Urinary bladder (tissue), 4 donors: ENCODE measurements around the gene HERPUD2. TPM values are rescaled to one million over a fixed set of nuclear protein-coding genes. Genes with fewer than 3 reads are reported as not detected.
"Not testable (repeated sequence)": the region's sequence is repeated elsewhere in the genome, so short reads cannot be mapped to it uniquely, and the experiment has no call there.

Experiments used
- DNase-seq: peaks from one replicate; pipeline ENCODE4 v3.0.0-alpha.2; 2015; ENCODE audit errors: extremely low spot score
- H3K27ac ChIP-seq: one replicate; pipeline ENCODE4 v1.5.1; 2013; ENCODE audit warnings: low read depth, mild to moderate bottlenecking, moderate library complexity
- H3K36me3 ChIP-seq: one replicate; pipeline ENCODE4 v1.6.1; 2013; ENCODE audit warnings: mild to moderate bottlenecking, moderate library complexity; ENCODE audit not compliant: insufficient read depth
- H3K4me1 ChIP-seq: one replicate; pipeline ENCODE4 v1.6.1; 2013; ENCODE audit warnings: mild to moderate bottlenecking, moderate library complexity; ENCODE audit not compliant: insufficient read depth
- H3K4me3 ChIP-seq: one replicate; pipeline ENCODE4 v1.5.1; 2013; ENCODE audit warnings: low read depth, low read length
- WGBS: extraction: QIAGEN DNeasy Blood & Tissue Kit; methylation state at CpG from one replicate; pipeline ENCODE4 v1.1.7; 2013; 5-methylcytosine and 5-hydroxymethylcytosine counted together
- polyA plus RNA-seq: library from polyadenylated mRNA; stranded (reverse); fragments of 200-250 nt; gene quantifications from one replicate; pipeline ENCODE4 v1.2.3, GENCODE V29; 2013
- total RNA-seq: library from RNA; depleted of rRNA; stranded (reverse); fragments of >200 nt; gene quantifications from one replicate; pipeline ENCODE4 v1.2.3, GENCODE V29; 2014
- donor health status: healthy with polysubstance abuse.
- donor health status: healthy.

HERPUD2 gene
- total and polyA plus RNA-seq, 2 donors: 24.6 to 27.4 TPM

DNA sequence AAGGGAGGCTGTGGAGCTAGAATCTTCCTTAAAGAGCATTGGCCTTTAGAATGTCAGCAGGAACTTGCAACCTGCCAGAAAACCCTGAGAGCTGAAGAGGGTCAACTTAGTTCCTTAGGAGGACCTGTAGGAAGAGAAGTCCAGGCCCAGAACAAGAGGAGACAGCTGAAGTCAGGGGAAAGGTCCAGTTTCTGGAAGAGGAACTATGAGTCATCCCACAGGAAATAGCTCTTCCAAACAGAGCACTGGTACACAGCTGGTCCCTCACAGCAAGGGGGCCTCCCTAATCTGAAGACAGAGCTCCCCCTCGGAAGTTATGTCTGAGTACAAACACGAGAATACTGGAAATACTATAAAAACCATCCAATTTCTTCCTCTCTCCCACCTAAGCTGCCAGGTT, 98.9 kb downstream of the HERPUD2 start:
- no peaks in the 10 kb centered on the region for H3K36me3 ChIP-seq
- DNase-seq: no peak
- 56% methylated on average over 2 of the region's 2 CpGs for WGBS
- H3K4me3 ChIP-seq: no peak overlapping the region
- H3K4me1 ChIP-seq: no peaks in the 10 kb centered on the region
- H3K27ac ChIP-seq: no peak overlapping the region

DNA sequence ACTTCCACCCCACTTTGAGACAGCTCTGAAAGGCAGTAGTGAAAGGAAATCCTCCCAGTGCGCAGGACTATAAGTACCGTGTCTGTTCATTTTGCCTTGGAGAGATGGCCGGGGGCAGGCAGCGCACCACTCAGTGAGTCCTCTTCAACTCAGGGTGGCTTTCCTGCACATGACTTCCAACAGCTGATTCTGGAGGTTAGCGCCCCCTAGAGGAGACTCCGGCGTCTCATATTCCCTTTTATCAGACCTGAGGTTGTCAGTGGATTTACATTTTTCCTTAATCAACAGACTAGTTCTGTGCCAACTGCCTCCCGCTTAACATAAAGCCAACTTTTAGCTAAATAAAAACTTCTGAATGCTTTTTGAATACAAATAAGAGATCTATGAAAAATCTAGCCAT, 101.0 kb downstream of the HERPUD2 start:
- WGBS: 72% methylated on average over 8 of the region's 8 CpGs
- no peak overlapping the region for H3K4me3 ChIP-seq
- no peaks in the 10 kb centered on the region for H3K4me1 ChIP-seq
- H3K27ac ChIP-seq: no peak overlapping the region
- no peak for DNase-seq
- H3K36me3 ChIP-seq: no peaks in the 10 kb centered on the region

GRCh38 chr7:35588647-35589046, 106.3 kb downstream of the HERPUD2 start:
- H3K27ac ChIP-seq: no peak overlapping the region
- no peak overlapping the region for H3K4me3 ChIP-seq
- H3K36me3 ChIP-seq: no peaks in the 10 kb centered on the region
- DNase-seq: no peak
- H3K4me1 ChIP-seq: no peaks in the 10 kb centered on the region
- WGBS: 95% methylated on average over 4 of the region's 4 CpGs

GRCh38 chr7:35584990-35585389, 109.9 kb downstream of the HERPUD2 start:
- Histone ChIP-seq H3K4me3 (no peak overlapping the region), H3K4me1 (no peaks in the 10 kb centered on the region), H3K36me3 (no peaks in the 10 kb centered on the region), H3K27ac (no peak overlapping the region)
- 61% methylated on average over 2 of the region's 2 CpGs for WGBS
- DNase-seq: no peak

GRCh38 chr7:35584533-35584932, 110.4 kb downstream of the HERPUD2 start:
- not testable (repeated sequence) for H3K36me3 ChIP-seq, H3K4me1 ChIP-seq, H3K4me3 ChIP-seq, H3K27ac ChIP-seq, DNase-seq
- WGBS: 86% methylated on average over 3 of the region's 3 CpGs

Other genes with a start within 250 kb of the HERPUD2 start
- gene SEPTIN7, start 105.9 kb upstream of the HERPUD2 start, total RNA-seq: 627 TPM
- gene SEPTIN7, start 105.9 kb upstream of the HERPUD2 start, polyA plus RNA-seq: 259 TPM